WTC11 (cell line): ENCODE results near the gene COPE.

Experiments
- TF ChIP-seq, protein P1 (sequence below): sonication (generic); formaldehyde crosslinking; IDR thresholded peaks from 2 replicates; pipeline ENCODE4 v1.8.1; 2022; ENCODE audit warnings: missing genetic modification reagents, borderline replicate concordance
- TF ChIP-seq, protein P2 (sequence below): fragments of 200-600 bp; IDR thresholded peaks from 2 replicates; pipeline ENCODE4 v1.8.0; 2022; ENCODE audit warnings: antibody characterized with exemption

DNA sequence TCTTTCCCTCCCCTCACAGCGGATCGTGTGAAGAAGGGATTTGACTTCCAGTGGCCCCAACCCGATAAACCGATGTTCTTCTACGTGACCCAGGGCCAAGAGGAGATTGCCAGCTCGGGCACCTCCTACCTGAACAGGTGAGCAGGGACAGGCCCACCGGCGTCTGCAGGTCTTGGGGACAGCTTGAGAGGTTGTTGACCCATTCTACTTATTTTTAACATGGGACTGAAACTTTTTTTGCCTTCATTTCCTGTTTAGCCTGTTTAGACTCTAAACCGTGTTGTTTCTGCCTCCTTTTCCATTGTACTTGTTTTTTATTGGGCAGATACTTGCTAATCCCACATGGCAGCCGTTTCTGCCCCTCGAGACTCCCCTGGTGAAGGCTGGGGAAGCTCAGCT, 58.9 kb downstream of the COPE start:
- TF ChIP-seq, protein P1, sequence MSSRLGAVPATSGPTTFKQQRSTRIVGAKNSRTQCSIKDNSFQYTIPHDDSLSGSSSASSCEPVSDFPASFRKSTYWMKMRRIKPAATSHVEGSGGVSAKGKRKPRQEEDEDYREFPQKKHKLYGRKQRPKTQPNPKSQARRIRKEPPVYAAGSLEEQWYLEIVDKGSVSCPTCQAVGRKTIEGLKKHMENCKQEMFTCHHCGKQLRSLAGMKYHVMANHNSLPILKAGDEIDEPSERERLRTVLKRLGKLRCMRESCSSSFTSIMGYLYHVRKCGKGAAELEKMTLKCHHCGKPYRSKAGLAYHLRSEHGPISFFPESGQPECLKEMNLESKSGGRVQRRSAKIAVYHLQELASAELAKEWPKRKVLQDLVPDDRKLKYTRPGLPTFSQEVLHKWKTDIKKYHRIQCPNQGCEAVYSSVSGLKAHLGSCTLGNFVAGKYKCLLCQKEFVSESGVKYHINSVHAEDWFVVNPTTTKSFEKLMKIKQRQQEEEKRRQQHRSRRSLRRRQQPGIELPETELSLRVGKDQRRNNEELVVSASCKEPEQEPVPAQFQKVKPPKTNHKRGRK (CRISPR knock-in tag): no peak
- TF ChIP-seq, protein P2, sequence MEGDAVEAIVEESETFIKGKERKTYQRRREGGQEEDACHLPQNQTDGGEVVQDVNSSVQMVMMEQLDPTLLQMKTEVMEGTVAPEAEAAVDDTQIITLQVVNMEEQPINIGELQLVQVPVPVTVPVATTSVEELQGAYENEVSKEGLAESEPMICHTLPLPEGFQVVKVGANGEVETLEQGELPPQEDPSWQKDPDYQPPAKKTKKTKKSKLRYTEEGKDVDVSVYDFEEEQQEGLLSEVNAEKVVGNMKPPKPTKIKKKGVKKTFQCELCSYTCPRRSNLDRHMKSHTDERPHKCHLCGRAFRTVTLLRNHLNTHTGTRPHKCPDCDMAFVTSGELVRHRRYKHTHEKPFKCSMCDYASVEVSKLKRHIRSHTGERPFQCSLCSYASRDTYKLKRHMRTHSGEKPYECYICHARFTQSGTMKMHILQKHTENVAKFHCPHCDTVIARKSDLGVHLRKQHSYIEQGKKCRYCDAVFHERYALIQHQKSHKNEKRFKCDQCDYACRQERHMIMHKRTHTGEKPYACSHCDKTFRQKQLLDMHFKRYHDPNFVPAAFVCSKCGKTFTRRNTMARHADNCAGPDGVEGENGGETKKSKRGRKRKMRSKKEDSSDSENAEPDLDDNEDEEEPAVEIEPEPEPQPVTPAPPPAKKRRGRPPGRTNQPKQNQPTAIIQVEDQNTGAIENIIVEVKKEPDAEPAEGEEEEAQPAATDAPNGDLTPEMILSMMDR: no peak
